ENCODE results near the gene GFOD1.

DNA sequence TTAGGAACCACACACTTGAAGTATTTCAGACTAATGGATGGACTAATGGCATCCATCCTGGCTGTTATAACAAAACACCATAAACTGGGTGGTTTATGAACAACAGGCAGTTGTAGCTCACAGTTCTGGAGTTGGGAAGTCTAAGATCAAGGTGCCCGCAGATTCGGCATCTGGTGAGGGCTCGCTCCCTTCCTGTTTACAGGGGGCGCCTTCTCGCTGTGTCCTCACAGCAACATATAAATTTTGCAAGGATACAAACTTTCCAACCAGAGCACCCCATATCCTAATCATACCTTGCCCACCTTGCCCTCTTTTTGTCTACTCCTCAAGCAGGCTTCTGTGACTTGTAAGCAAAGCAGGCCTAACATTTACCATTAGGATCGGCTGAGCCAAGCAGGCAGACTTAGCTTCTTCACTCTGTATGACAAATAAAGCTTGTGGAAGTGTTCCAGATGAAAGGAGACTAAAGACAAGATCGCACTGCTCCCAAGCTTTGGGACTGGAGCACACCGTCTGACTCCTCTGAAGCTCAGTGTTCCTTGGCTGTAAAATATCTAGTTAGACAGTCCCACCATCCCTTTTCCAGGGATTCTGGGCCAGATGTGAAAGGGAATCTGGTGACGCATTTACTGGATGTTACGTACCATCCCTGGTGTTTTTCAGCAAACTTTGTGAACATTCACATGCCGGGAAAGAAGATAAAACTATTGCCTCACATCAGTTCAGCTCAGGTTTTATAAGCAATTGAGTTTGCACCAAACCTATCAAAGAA, 34.9 kb downstream of the GFOD1 start:
- TF ChIP-seq, protein P1, sequence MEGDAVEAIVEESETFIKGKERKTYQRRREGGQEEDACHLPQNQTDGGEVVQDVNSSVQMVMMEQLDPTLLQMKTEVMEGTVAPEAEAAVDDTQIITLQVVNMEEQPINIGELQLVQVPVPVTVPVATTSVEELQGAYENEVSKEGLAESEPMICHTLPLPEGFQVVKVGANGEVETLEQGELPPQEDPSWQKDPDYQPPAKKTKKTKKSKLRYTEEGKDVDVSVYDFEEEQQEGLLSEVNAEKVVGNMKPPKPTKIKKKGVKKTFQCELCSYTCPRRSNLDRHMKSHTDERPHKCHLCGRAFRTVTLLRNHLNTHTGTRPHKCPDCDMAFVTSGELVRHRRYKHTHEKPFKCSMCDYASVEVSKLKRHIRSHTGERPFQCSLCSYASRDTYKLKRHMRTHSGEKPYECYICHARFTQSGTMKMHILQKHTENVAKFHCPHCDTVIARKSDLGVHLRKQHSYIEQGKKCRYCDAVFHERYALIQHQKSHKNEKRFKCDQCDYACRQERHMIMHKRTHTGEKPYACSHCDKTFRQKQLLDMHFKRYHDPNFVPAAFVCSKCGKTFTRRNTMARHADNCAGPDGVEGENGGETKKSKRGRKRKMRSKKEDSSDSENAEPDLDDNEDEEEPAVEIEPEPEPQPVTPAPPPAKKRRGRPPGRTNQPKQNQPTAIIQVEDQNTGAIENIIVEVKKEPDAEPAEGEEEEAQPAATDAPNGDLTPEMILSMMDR (IDR thresholded peaks at IDR 0.05), result no peak
- TF ChIP-seq, protein P2, sequence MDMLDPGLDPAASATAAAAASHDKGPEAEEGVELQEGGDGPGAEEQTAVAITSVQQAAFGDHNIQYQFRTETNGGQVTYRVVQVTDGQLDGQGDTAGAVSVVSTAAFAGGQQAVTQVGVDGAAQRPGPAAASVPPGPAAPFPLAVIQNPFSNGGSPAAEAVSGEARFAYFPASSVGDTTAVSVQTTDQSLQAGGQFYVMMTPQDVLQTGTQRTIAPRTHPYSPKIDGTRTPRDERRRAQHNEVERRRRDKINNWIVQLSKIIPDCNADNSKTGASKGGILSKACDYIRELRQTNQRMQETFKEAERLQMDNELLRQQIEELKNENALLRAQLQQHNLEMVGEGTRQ (IDR thresholded peaks at IDR 0.05; ENCODE audit: borderline replicate concordance, low read depth, low read length), result no peak
- TF ChIP-seq NRF1 (IDR thresholded peaks at IDR 0.05; ENCODE audit: low read depth, low read length) (no peak), SIN3A (IDR thresholded peaks at IDR 0.05; ENCODE audit: borderline replicate concordance, low read depth, low read length) (no peak), POLR2AphosphoS5 (IDR thresholded peaks at IDR 0.05; ENCODE audit: low read depth, low read length) (no peak), TEAD4 (IDR thresholded peaks at IDR 0.05; ENCODE audit: borderline replicate concordance, insufficient read depth) (no peak), TAF1 (IDR thresholded peaks at IDR 0.05; ENCODE audit: borderline replicate concordance, low read depth, low read length) (no peak), GABPA (IDR thresholded peaks at IDR 0.05; ENCODE audit: low read depth) (no peak), EZH2phosphoT487 (IDR thresholded peaks at IDR 0.05; ENCODE audit: borderline replicate concordance, low read depth) (no peak)
